Keratinocyte (primary cell): ENCODE data around the gene ZSCAN1. TPM values are rescaled to one million over a fixed set of nuclear protein-coding genes. Genes with fewer than 3 reads are reported as not detected.

Experiments used
- DNase-seq: peaks from one replicate; pipeline ENCODE4 v3.0.0-alpha.2; 2011; ENCODE audit warnings: low read depth, missing footprints, low spot score
- FAIRE-seq: peaks from 2 replicates; lab custom pipeline; 2011; peaks lifted over from hg19 to GRCh38; lab: Jason Lieb, UNC
- H2AFZ ChIP-seq: 2 replicates; pipeline ENCODE4 v1.6.0; 2012; ENCODE audit warnings: low read length, control low read depth, inconsistent platforms; ENCODE audit not compliant: control insufficient read depth
- H3K27ac ChIP-seq: 2 replicates; pipeline ENCODE4 v1.5.1; 2011; ENCODE audit warnings: low read length; ENCODE audit not compliant: control insufficient read depth, insufficient read depth
- H3K27me3 ChIP-seq: 3 replicates; pipeline ENCODE4 v1.6.0; 2011; ENCODE audit warnings: low read length; ENCODE audit not compliant: control insufficient read depth, insufficient read depth; ENCODE audit errors: extremely low read depth
- H3K36me3 ChIP-seq, 2 experiments: 2 replicates in 1 of 2; 3 replicates in 1 of 2; pipeline ENCODE4 v1.5.1; 2011; ENCODE audit warnings: low read length in 2 of 2, mild to moderate bottlenecking in 1 of 2; ENCODE audit not compliant: control insufficient read depth in 2 of 2, insufficient read depth in 2 of 2; ENCODE audit errors: extremely low read depth in 1 of 2
- H3K4me1 ChIP-seq: 3 replicates; pipeline ENCODE4 v1.5.1; 2011; ENCODE audit warnings: low read length; ENCODE audit not compliant: control insufficient read depth, insufficient read depth; ENCODE audit errors: extremely low read depth
- H3K4me2 ChIP-seq: 3 replicates; pipeline ENCODE4 v1.6.0; 2011; ENCODE audit warnings: low read depth, low read length; ENCODE audit not compliant: control insufficient read depth, insufficient read depth; ENCODE audit errors: extremely low read depth
- H3K4me3 ChIP-seq, 3 experiments: fragments of 200-600 bp in 1 of 3; sonication (generic) in 1 of 3; 2 replicates in 2 of 3; 3 replicates in 1 of 3; pipeline ENCODE4 v1.5.1; 2011 to 2016; ENCODE audit warnings: low read length in 3 of 3, mild to moderate bottlenecking in 3 of 3, control low read depth in 2 of 3, inconsistent platforms in 1 of 3, low read depth in 1 of 3, mixed read lengths in 1 of 3, mixed run types in 1 of 3, moderate library complexity in 1 of 3; ENCODE audit not compliant: control insufficient read depth in 2 of 3, insufficient read depth in 2 of 3; ENCODE audit errors: extremely low read depth in 1 of 3
- H3K79me2 ChIP-seq: 2 replicates; pipeline ENCODE4 v1.6.0; 2012; ENCODE audit warnings: low read length; ENCODE audit not compliant: control insufficient read depth, insufficient read depth
- H3K9ac ChIP-seq: 3 replicates; pipeline ENCODE4 v1.6.0; 2011; ENCODE audit warnings: low read length; ENCODE audit not compliant: control insufficient read depth, insufficient read depth; ENCODE audit errors: extremely low read depth
- H3K9me1 ChIP-seq: 3 replicates; pipeline ENCODE4 v1.6.0; 2011; ENCODE audit warnings: low read length; ENCODE audit not compliant: control insufficient read depth, insufficient read depth; ENCODE audit errors: extremely low read depth
- H3K9me3 ChIP-seq: 2 replicates; pipeline ENCODE4 v1.5.1; 2012; ENCODE audit warnings: low read depth, low read length; ENCODE audit not compliant: control insufficient read depth
- H4K20me1 ChIP-seq: 3 replicates; pipeline ENCODE4 v1.6.0; 2011; ENCODE audit warnings: low read length; ENCODE audit not compliant: control insufficient read depth, insufficient read depth; ENCODE audit errors: extremely low read depth
- CTCF ChIP-seq, 3 experiments: IDR thresholded peaks in 1 of 3; conservative IDR thresholded peaks in 1 of 3; optimal IDR thresholded peaks in 1 of 3; 2 replicates in 2 of 3; 3 replicates in 1 of 3; pipeline versions ENCODE3 to v1.5.1; 2011; ENCODE audit warnings: low read length in 3 of 3, mild to moderate bottlenecking in 3 of 3, moderate library complexity in 2 of 3, control low read depth in 1 of 3, inconsistent platforms in 1 of 3; ENCODE audit not compliant: insufficient read depth in 2 of 3; ENCODE audit errors: extremely low read depth in 1 of 3
- EZH2 ChIP-seq: IDR thresholded peaks from one replicate; pipeline ENCODE4 v1.6.1; 2012; ENCODE audit warnings: inconsistent platforms, mild to moderate bottlenecking, low read length, moderate library complexity
- dilution Hi-C: fragments of 300-500 bp; cut with MboI; formaldehyde crosslinking; loops from one replicate; pipeline ENCODE4 v1.7.0; 2020; ENCODE audit warnings: low sequenced_read_pairs; ENCODE audit not compliant: extremely low pct_ligation_motif_present
- polyA plus RNA-seq, 5 experiments: library from polyadenylated mRNA; depleted of rRNA in 3 of 5; stranded (reverse) in 3 of 5; stranded (forward) in 1 of 5; unstranded in 1 of 5; fragments of >200 nt; gene quantifications; 1 replicate in 1 of 5; 2 replicates in 3 of 5; 3 replicates in 1 of 5; pipeline versions ENCODE4 v1.2.1 to v1.2.3, GENCODE V29; 2011 to 2012; ENCODE audit warnings: missing spikeins in 2 of 5, low read depth in 1 of 5, low replicate concordance in 1 of 5

The ZSCAN1 gene
- polyA plus RNA-seq, 1 donor (not counting 4 experiments of a cell fraction or from before 2014, with no cell fraction given), result not detected

DNA sequence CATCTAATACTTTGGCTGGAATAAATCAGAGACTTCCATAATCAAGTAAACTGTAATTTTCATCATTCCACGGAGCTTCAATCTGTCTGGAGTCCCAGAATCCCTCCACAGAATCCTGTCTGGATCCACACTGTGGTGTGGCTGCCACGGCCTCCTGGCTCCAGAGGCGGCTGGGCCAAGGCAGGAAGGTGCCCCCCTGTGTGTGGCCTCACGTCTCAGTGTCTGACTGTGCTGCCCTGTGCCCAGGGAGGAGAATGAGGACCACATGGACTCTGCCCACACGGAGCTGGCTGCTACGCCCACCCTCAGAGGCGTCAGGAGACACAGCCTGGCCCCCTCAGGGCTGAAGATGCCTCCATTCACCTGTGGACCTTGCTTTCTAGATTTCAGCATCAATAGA, 13.0 kb downstream of the ZSCAN1 start:
- no peak overlapping the region for H3K4me3 ChIP-seq
- H3K27ac ChIP-seq, result no peak overlapping the region
- no peaks in the 10 kb centered on the region for H3K9me1 ChIP-seq
- H4K20me1 ChIP-seq, result no peaks in the 10 kb centered on the region
- H3K36me3 ChIP-seq, result no peaks in the 10 kb centered on the region
- H3K9me3 ChIP-seq, result peaks cover 20% of the 10 kb centered on the region
- H3K9ac ChIP-seq, result no peak overlapping the region
- TF ChIP-seq CTCF (optimal IDR thresholded peaks at IDR 0.05 in 1 of 3, IDR thresholded peaks at IDR 0.05 in 1 of 3, conservative IDR thresholded peaks at IDR 0.05 in 1 of 3; ENCODE audit: extremely low read depth in 1 of 3, insufficient read depth in 2 of 3, low read length in 3 of 3) (no peak), EZH2 (no peak)
- H3K4me1 ChIP-seq, result no peaks in the 10 kb centered on the region
- FAIRE-seq (no peak), DNase-seq (no peak)
- H3K79me2 ChIP-seq, result no peaks in the 10 kb centered on the region
- dilution Hi-C loops, result no loop called here
- H3K27me3 ChIP-seq, result no peaks in the 10 kb centered on the region
- no peak overlapping the region for H3K4me2 ChIP-seq
- H2AFZ ChIP-seq, result no peak overlapping the region

DNA sequence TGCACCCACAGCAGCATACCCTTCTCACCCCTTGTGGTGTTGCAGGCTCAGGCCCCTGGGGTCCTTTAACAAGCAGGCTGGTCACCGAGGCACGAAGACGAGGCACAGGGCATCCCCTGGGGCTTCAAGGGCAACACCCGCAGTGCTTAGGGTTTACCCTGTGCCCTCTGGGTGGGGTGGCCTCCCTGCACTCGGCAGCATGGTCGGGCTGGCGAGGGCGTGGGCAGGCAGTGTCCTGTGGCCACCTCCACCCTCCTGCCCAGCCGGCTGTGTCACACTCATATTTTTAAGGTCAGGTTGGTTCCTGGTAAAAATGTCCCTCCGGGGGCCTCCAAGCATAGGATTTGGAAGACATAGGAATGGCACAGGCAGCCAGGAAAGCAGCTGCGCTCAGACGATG, 13.8 kb downstream of the ZSCAN1 start:
- H3K36me3 ChIP-seq, result no peaks in the 10 kb centered on the region
- H3K4me1 ChIP-seq, result no peaks in the 10 kb centered on the region
- no peak overlapping the region for H2AFZ ChIP-seq
- no peak overlapping the region for H3K27ac ChIP-seq
- H3K4me2 ChIP-seq, result no peak overlapping the region
- no peaks in the 10 kb centered on the region for H4K20me1 ChIP-seq
- no peak overlapping the region for H3K4me3 ChIP-seq
- no peak for FAIRE-seq
- dilution Hi-C loops, result no loop called here
- H3K9ac ChIP-seq, result no peak overlapping the region
- no peak for DNase-seq
- TF ChIP-seq CTCF (optimal IDR thresholded peaks at IDR 0.05 in 1 of 3, IDR thresholded peaks at IDR 0.05 in 1 of 3, conservative IDR thresholded peaks at IDR 0.05 in 1 of 3; ENCODE audit: extremely low read depth in 1 of 3, insufficient read depth in 2 of 3, low read length in 3 of 3) (no peak), EZH2 (no peak)
- H3K9me3 ChIP-seq, result peaks cover 21% of the 10 kb centered on the region
- no peaks in the 10 kb centered on the region for H3K79me2 ChIP-seq
- no peaks in the 10 kb centered on the region for H3K9me1 ChIP-seq
- no peaks in the 10 kb centered on the region for H3K27me3 ChIP-seq
